Measurements from ENCODE around the gene DPM3. TPM values are rescaled to one million over a fixed set of nuclear protein-coding genes. Genes with fewer than 3 reads are reported as not detected.

Gene DPM3
- total and polyA plus RNA-seq, 2 of the 13 experiments (the other 11 are each of a cell fraction or from before 2014, with no cell fraction given): 23.2 to 53.4 TPM

GRCh38 chr1:155167166-155168104 is 27.1 kb upstream of the DPM3 start (continued):
- TF ChIP-seq HNF1A (IDR thresholded peaks at IDR 0.05; ENCODE audit: low read depth): no peak
- TF ChIP-seq HNF1A (CRISPR knock-in tag; IDR thresholded peaks at IDR 0.05; ENCODE audit: borderline replicate concordance): no peak
- TF ChIP-seq MYPOP (CRISPR knock-in tag; IDR thresholded peaks at IDR 0.05): 0 out of 2 replicates have a peak, but pooled peaks have one; percentile 29
- no peak for TF ChIP-seq RBM22 (optimal IDR thresholded peaks at IDR 0.05; ENCODE audit: low read length)
- no peak for TF ChIP-seq MAFF (IDR thresholded peaks at IDR 0.05; ENCODE audit: low read depth, low read length)
- no peak for TF ChIP-seq ZNF17 (CRISPR knock-in tag; IDR thresholded peaks at IDR 0.05)
- no peak for TF ChIP-seq SOX5 (CRISPR knock-in tag; IDR thresholded peaks at IDR 0.05; ENCODE audit: borderline replicate concordance)
- TF ChIP-seq ZNF281 (CRISPR knock-in tag; IDR thresholded peaks at IDR 0.05; ENCODE audit: borderline replicate concordance): no peak
- TF ChIP-seq THAP9 (CRISPR knock-in tag; IDR thresholded peaks at IDR 0.05; ENCODE audit: borderline replicate concordance): peak; percentile 30; the same call in 1 of the 2 replicates
- no peak for TF ChIP-seq SUZ12 (IDR thresholded peaks at IDR 0.05; ENCODE audit: low read depth, low read length)
- TF ChIP-seq CENPT (CRISPR knock-in tag; IDR thresholded peaks at IDR 0.05; ENCODE audit: low read depth): no peak
- TF ChIP-seq ZNF639 (CRISPR knock-in tag; conservative IDR thresholded peaks at IDR 0.05): no peak
- TF ChIP-seq MIER2 (CRISPR knock-in tag; IDR thresholded peaks at IDR 0.05): no peak
